Measurements from ENCODE around the gene AGK.

GRCh38 chr7:141562036-141562435 is 10.8 kb downstream of the AGK start:
- TF ChIP-seq, protein P1, sequence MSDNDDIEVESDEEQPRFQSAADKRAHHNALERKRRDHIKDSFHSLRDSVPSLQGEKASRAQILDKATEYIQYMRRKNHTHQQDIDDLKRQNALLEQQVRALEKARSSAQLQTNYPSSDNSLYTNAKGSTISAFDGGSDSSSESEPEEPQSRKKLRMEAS (CRISPR knock-in tag; IDR thresholded peaks at IDR 0.05) = no peak
- TF ChIP-seq, protein P2, sequence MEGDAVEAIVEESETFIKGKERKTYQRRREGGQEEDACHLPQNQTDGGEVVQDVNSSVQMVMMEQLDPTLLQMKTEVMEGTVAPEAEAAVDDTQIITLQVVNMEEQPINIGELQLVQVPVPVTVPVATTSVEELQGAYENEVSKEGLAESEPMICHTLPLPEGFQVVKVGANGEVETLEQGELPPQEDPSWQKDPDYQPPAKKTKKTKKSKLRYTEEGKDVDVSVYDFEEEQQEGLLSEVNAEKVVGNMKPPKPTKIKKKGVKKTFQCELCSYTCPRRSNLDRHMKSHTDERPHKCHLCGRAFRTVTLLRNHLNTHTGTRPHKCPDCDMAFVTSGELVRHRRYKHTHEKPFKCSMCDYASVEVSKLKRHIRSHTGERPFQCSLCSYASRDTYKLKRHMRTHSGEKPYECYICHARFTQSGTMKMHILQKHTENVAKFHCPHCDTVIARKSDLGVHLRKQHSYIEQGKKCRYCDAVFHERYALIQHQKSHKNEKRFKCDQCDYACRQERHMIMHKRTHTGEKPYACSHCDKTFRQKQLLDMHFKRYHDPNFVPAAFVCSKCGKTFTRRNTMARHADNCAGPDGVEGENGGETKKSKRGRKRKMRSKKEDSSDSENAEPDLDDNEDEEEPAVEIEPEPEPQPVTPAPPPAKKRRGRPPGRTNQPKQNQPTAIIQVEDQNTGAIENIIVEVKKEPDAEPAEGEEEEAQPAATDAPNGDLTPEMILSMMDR (IDR thresholded peaks at IDR 0.05) = no peak
- TF ChIP-seq CREB1 (CRISPR knock-in tag; IDR thresholded peaks at IDR 0.05) (no peak), ETV6 (CRISPR knock-in tag; IDR thresholded peaks at IDR 0.05) (no peak), RELA (CRISPR knock-in tag; IDR thresholded peaks at IDR 0.05; ENCODE audit: borderline replicate concordance) (no peak), NR1H2 (CRISPR knock-in tag; IDR thresholded peaks at IDR 0.05) (no peak), ESRRA (CRISPR knock-in tag; IDR thresholded peaks at IDR 0.05; ENCODE audit: borderline replicate concordance) (no peak)
- TF ChIP-seq, protein P3, sequence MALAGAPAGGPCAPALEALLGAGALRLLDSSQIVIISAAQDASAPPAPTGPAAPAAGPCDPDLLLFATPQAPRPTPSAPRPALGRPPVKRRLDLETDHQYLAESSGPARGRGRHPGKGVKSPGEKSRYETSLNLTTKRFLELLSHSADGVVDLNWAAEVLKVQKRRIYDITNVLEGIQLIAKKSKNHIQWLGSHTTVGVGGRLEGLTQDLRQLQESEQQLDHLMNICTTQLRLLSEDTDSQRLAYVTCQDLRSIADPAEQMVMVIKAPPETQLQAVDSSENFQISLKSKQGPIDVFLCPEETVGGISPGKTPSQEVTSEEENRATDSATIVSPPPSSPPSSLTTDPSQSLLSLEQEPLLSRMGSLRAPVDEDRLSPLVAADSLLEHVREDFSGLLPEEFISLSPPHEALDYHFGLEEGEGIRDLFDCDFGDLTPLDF (CRISPR knock-in tag; IDR thresholded peaks at IDR 0.05) = no peak
- TF ChIP-seq, protein P4, sequence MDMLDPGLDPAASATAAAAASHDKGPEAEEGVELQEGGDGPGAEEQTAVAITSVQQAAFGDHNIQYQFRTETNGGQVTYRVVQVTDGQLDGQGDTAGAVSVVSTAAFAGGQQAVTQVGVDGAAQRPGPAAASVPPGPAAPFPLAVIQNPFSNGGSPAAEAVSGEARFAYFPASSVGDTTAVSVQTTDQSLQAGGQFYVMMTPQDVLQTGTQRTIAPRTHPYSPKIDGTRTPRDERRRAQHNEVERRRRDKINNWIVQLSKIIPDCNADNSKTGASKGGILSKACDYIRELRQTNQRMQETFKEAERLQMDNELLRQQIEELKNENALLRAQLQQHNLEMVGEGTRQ (CRISPR knock-in tag; IDR thresholded peaks at IDR 0.05) = no peak
